ENCODE results near the gene BACE2. TPM values are rescaled to one million over a fixed set of nuclear protein-coding genes. Genes with fewer than 3 reads are reported as not detected.

BACE2 gene
- total RNA-seq, 2 donors from 2014 or later: 71.9 to 129 TPM

DNA sequence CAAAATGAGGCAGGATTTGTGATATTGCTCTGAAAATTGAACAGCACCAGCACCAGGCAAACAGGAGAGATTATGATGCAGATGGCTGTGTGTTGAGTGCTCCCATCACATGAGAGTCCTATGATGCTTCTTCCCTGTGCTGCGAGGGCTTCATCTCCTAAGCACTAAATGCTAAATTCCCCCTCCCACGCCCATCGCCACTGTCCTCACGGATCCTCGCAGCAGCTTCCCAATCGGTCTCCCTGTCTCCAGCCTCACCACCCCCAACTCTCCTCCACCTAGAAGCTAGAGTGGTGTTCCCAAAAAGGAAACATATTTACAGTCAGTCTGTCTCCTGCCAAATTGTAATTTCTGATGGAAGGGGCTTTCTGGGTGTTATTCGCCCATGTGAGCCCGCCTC, 4.9 kb upstream of the BACE2 start:
- H3K9me3 ChIP-seq: peaks cover 3% of the 10 kb centered on the region
- H3K27me3 ChIP-seq (replicated peaks; ENCODE audit: insufficient read depth): no peaks in the 10 kb centered on the region
- DNase-seq (ENCODE audit: low spot score) (no peak), ATAC-seq (ENCODE audit: insufficient number of reproducible peaks, low FRiP score, low read depth) (no peak)
- no peak overlapping the region for H3K4me3 ChIP-seq
- no peak for TF ChIP-seq CTCF (IDR thresholded peaks at IDR 0.05)
- H3K36me3 ChIP-seq: no peaks in the 10 kb centered on the region
- no peak overlapping the region for H3K27ac ChIP-seq
- H3K4me1 ChIP-seq (ENCODE audit: control insufficient read depth in 1 of 2, low read depth in 2 of 2): peaks cover 0 to 5% of the 10 kb centered on the region in 2 donors

DNA sequence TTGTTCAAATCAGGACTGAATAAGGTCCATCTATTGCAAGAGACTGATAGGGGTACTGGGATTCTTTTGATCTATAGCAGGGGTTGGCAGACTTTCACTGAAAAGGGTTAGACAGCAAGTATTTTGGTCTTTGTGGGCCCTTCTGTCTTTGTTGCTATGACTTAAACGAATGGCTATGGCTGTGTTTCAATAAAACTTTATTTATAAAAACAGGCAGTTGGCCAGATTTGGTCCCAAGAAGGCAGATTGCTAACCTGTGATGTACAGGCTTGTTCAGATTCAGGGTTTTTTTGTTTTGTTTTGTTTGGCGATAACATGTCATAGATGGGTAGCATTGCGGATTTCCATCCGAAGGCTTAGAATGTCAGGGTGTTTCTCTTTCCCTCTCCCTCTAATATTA, 3.9 kb upstream of the BACE2 start:
- H3K27me3 ChIP-seq (replicated peaks; ENCODE audit: insufficient read depth): no peaks in the 10 kb centered on the region
- TF ChIP-seq CTCF (IDR thresholded peaks at IDR 0.05): no peak
- no peaks in the 10 kb centered on the region for H3K36me3 ChIP-seq
- peaks cover 0 to 5% of the 10 kb centered on the region in 2 donors for H3K4me1 ChIP-seq (ENCODE audit: control insufficient read depth in 1 of 2, low read depth in 2 of 2)
- no peaks in the 10 kb centered on the region for H3K9me3 ChIP-seq
- no peak overlapping the region for H3K4me3 ChIP-seq
- no peak overlapping the region for H3K27ac ChIP-seq
- no peak for DNase-seq (ENCODE audit: low spot score)
- ATAC-seq (ENCODE audit: insufficient number of reproducible peaks, low FRiP score, low read depth): no peak

- Histone ChIP-seq H3K4me3 (no peak overlapping the region), H3K27ac (no peak overlapping the region), H3K27me3 (replicated peaks; ENCODE audit: insufficient read depth) (no peaks in the 10 kb centered on the region), H3K36me3 (no peaks in the 10 kb centered on the region), H3K4me1 (ENCODE audit: control insufficient read depth in 1 of 2, low read depth in 2 of 2) (peaks cover 7 to 15% of the 10 kb centered on the region in 2 donors), H3K9me3 (no peaks in the 10 kb centered on the region)
- ATAC-seq (ENCODE audit: insufficient number of reproducible peaks, low FRiP score, low read depth): no peak
- no peak for DNase-seq (ENCODE audit: low spot score)
- TF ChIP-seq CTCF (IDR thresholded peaks at IDR 0.05): no peak
Observed at GRCh38 chr21:41164981-41165655, 2.8 kb upstream of the BACE2 start.

DNA sequence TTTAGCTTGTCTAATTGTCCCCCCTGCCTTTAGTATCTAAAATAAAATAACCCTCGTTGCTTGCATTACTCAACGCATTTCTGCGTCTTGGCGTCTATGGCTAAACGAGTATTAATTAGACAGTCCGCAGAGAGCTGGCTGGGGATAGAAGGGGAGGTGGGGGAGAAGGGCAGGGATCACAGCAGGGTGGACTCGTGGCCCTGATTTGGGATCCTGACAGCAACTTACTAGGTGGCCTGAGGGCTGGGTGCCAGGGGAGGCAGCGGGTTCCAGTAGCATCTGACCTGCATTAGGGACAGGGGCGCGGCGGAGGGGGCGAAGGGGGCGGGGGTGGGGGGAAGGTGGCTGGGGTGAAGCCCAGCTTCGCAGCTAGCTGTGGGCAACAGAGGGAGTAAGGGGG, 1.1 kb upstream of the BACE2 start:
- Histone ChIP-seq H3K27me3 (replicated peaks; ENCODE audit: insufficient read depth) (no peaks in the 10 kb centered on the region), H3K9me3 (no peaks in the 10 kb centered on the region), H3K36me3 (no peaks in the 10 kb centered on the region), H3K4me3 (peak overlapping the region; percentile 97), H3K27ac (peak overlapping the region; percentile 97 to 98), H3K4me1 (ENCODE audit: control insufficient read depth in 1 of 2, low read depth in 2 of 2) (peaks cover 21 to 32% of the 10 kb centered on the region in 2 donors)
- ATAC-seq (ENCODE audit: insufficient number of reproducible peaks, low FRiP score, low read depth): no peak
- DNase-seq (ENCODE audit: low spot score): no peak
- TF ChIP-seq CTCF (IDR thresholded peaks at IDR 0.05): no peak

GRCh38 chr21:41168391-41169257, 664 bp downstream of the BACE2 start:
- peak; percentile 39 for ATAC-seq (ENCODE audit: insufficient number of reproducible peaks, low FRiP score, low read depth)
- H3K4me1 ChIP-seq (ENCODE audit: control insufficient read depth in 1 of 2, low read depth in 2 of 2): peaks cover 26 to 50% of the 10 kb centered on the region in 2 donors

More at GRCh38 chr21:41168391-41169257, 664 bp downstream of the BACE2 start:
- DNase-seq (ENCODE audit: low spot score): peak; percentile 38
- Histone ChIP-seq H3K36me3 (peaks cover 6% of the 10 kb centered on the region), H3K27me3 (replicated peaks; ENCODE audit: insufficient read depth) (no peaks in the 10 kb centered on the region), H3K27ac (peak overlapping the region; percentile 97 to 98), H3K9me3 (no peaks in the 10 kb centered on the region), H3K4me3 (peak overlapping the region; percentile 97)
- no peak for TF ChIP-seq CTCF (IDR thresholded peaks at IDR 0.05)
